Neural progenitor cell (in vitro differentiated cells): ENCODE results near the gene RFX6. TPM values are rescaled to one million over a fixed set of nuclear protein-coding genes. Genes with fewer than 3 reads are reported as not detected.

Experiments
- DNase-seq: peaks from one replicate; pipeline ENCODE4 v3.0.0-alpha.2; 2016; ENCODE audit warnings: low spot score
- H2AFZ ChIP-seq: fragments of 200-600 bp; sonication (generic); replicated peaks from 2 replicates; pipeline ENCODE4 v1.6.1; 2016; ENCODE audit warnings: antibody characterized with exemption
- H3F3A ChIP-seq: fragments of 200-600 bp; sonication (generic); 2 replicates; pipeline ENCODE4 v1.6.1; 2016; ENCODE audit warnings: antibody characterized with exemption, low read depth
- H3K27ac ChIP-seq: fragments of 200-600 bp; sonication (generic); 2 replicates; pipeline ENCODE4 v1.5.1; 2016; ENCODE audit warnings: mild to moderate bottlenecking
- H3K27me3 ChIP-seq: fragments of 200-600 bp; sonication (generic); 2 replicates; pipeline ENCODE4 v1.6.1; 2016; ENCODE audit warnings: mild to moderate bottlenecking, moderate library complexity
- H3K36me3 ChIP-seq: fragments of 200-600 bp; sonication (generic); 2 replicates; pipeline ENCODE4 v1.5.1; 2016
- H3K4me1 ChIP-seq: fragments of 200-600 bp; sonication (generic); 2 replicates; pipeline ENCODE4 v1.6.1; 2016; ENCODE audit warnings: mixed run types
- H3K4me2 ChIP-seq: fragments of 200-600 bp; sonication (generic); 2 replicates; pipeline ENCODE4 v1.6.1; 2016
- H3K4me3 ChIP-seq: fragments of 200-600 bp; sonication (generic); 2 replicates; pipeline ENCODE4 v1.5.1; 2016
- H3K79me2 ChIP-seq: fragments of 200-600 bp; sonication (generic); 2 replicates; pipeline ENCODE4 v1.6.1; 2016; ENCODE audit warnings: low read depth
- H3K9ac ChIP-seq: fragments of 200-600 bp; sonication (generic); 2 replicates; pipeline ENCODE4 v1.6.1; 2016
- H3K9me3 ChIP-seq: fragments of 200-600 bp; sonication (generic); 2 replicates; pipeline ENCODE4 v1.5.1; 2016; ENCODE audit warnings: low read depth
- H4K20me1 ChIP-seq: fragments of 200-600 bp; sonication (generic); 2 replicates; pipeline ENCODE4 v1.6.1; 2016; ENCODE audit warnings: low read depth
- H3K27ac Mint-ChIP-seq: 3 replicates; pipeline ENCODE4 v1.8.0; 2021; ENCODE audit warnings: mixed read lengths
- H3K27me3 Mint-ChIP-seq: 2 replicates; pipeline ENCODE4 v1.8.0; 2022; ENCODE audit warnings: low read depth, mild to moderate bottlenecking, inconsistent platforms, moderate library complexity, mixed read lengths; ENCODE audit not compliant: insufficient read depth
- H3K36me3 Mint-ChIP-seq: 3 replicates; pipeline ENCODE4 v1.8.0; 2021; ENCODE audit warnings: mixed read lengths
- H3K4me1 Mint-ChIP-seq: 3 replicates; pipeline ENCODE4 v1.8.0; 2021; ENCODE audit warnings: mixed read lengths
- H3K4me3 Mint-ChIP-seq: 3 replicates; pipeline ENCODE4 v1.8.0; 2021; ENCODE audit warnings: mild to moderate bottlenecking, moderate library complexity, mixed read lengths
- H3K9me3 Mint-ChIP-seq: 3 replicates; pipeline ENCODE4 v1.8.0; 2020; ENCODE audit warnings: mixed read lengths
- EZH2 ChIP-seq: fragments of 200-600 bp; sonication (generic); IDR thresholded peaks from 2 replicates; pipeline ENCODE4 v1.6.1; 2017; ENCODE audit warnings: antibody characterized with exemption, mild to moderate bottlenecking, moderate library complexity
- EZH2phosphoT487 ChIP-seq: fragments of 200-600 bp; sonication (generic); IDR thresholded peaks from 2 replicates; pipeline ENCODE4 v1.6.1; 2017; ENCODE audit warnings: antibody characterized with exemption
- total RNA-seq: library from RNA; depleted of rRNA; stranded (reverse); fragments of >200 nt; gene quantifications from 2 replicates; pipeline ENCODE4 v1.2.3, GENCODE V29; 2015; ENCODE audit warnings: low replicate concordance
- TF ChIP-seq, protein P1 (sequence below): fragments of 200-600 bp; sonication (generic); IDR thresholded peaks from 2 replicates; pipeline ENCODE4 v1.5.1; 2017; ENCODE audit warnings: antibody characterized with exemption, mild to moderate bottlenecking

RFX6 gene
- total RNA-seq, 1 donor from 2014 or later: not detected

DNA sequence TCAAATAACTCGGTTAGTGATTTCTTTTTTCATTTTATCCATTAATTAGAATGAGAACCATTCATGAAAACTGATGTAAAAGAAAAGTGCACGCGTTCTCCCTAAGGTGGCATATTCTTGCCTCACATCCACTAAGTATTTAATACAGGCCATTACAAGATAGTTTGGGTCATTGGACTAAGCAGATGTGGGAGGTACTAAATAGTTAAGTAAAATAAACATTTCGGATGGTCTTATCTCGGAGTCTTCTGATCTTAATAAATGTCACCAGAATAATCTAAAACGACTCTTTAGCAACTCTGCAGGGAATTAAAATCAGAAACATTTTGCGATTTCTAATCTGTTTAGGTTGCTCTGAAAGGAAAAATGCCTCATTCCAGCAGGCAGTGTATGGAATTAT, 78.7 kb downstream of the RFX6 start:
- Histone ChIP-seq H3K4me1 (no peaks in the 10 kb centered on the region), H3K9me3 (no peaks in the 10 kb centered on the region), H3K79me2 (no peaks in the 10 kb centered on the region), H3K4me3 (no peak overlapping the region), H3K27ac (no peak overlapping the region), H3K36me3 (no peaks in the 10 kb centered on the region), H3K27me3 (no peaks in the 10 kb centered on the region), H3K4me2 (no peak overlapping the region), H4K20me1 (no peaks in the 10 kb centered on the region), H3F3A (no peaks in the 10 kb centered on the region), H3K9ac (no peak overlapping the region), H2AFZ (no peak overlapping the region)
- H3K27ac Mint-ChIP-seq: no peak overlapping the region
- H3K27me3 Mint-ChIP-seq: peaks cover 2% of the 10 kb centered on the region
- H3K4me1 Mint-ChIP-seq: peaks cover 3% of the 10 kb centered on the region
- no peaks in the 10 kb centered on the region for H3K9me3 Mint-ChIP-seq
- TF ChIP-seq EZH2: no peak
- TF ChIP-seq EZH2phosphoT487: no peak
- TF ChIP-seq, protein P1, sequence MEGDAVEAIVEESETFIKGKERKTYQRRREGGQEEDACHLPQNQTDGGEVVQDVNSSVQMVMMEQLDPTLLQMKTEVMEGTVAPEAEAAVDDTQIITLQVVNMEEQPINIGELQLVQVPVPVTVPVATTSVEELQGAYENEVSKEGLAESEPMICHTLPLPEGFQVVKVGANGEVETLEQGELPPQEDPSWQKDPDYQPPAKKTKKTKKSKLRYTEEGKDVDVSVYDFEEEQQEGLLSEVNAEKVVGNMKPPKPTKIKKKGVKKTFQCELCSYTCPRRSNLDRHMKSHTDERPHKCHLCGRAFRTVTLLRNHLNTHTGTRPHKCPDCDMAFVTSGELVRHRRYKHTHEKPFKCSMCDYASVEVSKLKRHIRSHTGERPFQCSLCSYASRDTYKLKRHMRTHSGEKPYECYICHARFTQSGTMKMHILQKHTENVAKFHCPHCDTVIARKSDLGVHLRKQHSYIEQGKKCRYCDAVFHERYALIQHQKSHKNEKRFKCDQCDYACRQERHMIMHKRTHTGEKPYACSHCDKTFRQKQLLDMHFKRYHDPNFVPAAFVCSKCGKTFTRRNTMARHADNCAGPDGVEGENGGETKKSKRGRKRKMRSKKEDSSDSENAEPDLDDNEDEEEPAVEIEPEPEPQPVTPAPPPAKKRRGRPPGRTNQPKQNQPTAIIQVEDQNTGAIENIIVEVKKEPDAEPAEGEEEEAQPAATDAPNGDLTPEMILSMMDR: no peak
- DNase-seq: no peak
- H3K4me3 Mint-ChIP-seq: no peak overlapping the region
- no peaks in the 10 kb centered on the region for H3K36me3 Mint-ChIP-seq

DNA sequence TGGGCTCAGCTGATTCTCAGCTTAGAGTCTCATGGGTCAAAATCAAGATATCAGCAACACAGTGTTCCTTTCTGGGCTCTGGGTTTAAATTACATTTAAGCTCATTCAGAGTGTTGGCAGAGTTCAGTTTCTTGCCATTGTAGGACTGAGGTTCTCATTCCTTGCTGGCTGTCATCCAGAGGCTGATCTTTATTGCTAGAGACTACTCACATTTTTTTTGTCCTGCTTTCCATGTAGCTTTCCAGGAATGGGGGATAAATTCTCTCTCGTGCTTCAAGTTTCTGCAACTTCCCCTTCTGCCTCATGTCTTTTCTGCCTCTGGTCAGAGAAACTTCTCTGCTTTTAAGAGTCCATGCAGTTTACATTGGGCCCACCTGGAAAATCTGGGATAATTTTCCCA, 86.9 kb downstream of the RFX6 start:
- H3K9ac ChIP-seq: no peak overlapping the region
- H3K27me3 Mint-ChIP-seq: peaks cover 6% of the 10 kb centered on the region
- H3K4me1 Mint-ChIP-seq: no peaks in the 10 kb centered on the region
- no peaks in the 10 kb centered on the region for H3F3A ChIP-seq
- H3K36me3 ChIP-seq: no peaks in the 10 kb centered on the region
- DNase-seq: no peak
- no peaks in the 10 kb centered on the region for H3K9me3 Mint-ChIP-seq
- H3K27me3 ChIP-seq: no peaks in the 10 kb centered on the region
- H2AFZ ChIP-seq: no peak overlapping the region
- H3K4me1 ChIP-seq: no peaks in the 10 kb centered on the region
- H4K20me1 ChIP-seq: no peaks in the 10 kb centered on the region
- no peaks in the 10 kb centered on the region for H3K79me2 ChIP-seq
- H3K4me2 ChIP-seq: no peak overlapping the region
- no peak overlapping the region for H3K27ac ChIP-seq
- H3K36me3 Mint-ChIP-seq: no peaks in the 10 kb centered on the region
- no peak for TF ChIP-seq EZH2
- no peak for TF ChIP-seq EZH2phosphoT487
- TF ChIP-seq, protein P1: no peak
- H3K27ac Mint-ChIP-seq: no peak overlapping the region
- no peak overlapping the region for H3K4me3 ChIP-seq
- no peaks in the 10 kb centered on the region for H3K9me3 ChIP-seq
- H3K4me3 Mint-ChIP-seq: no peak overlapping the region

- H3K4me2 ChIP-seq: no peak overlapping the region
- no peaks in the 10 kb centered on the region for H3F3A ChIP-seq
- Mint-ChIP-seq H3K27me3 (peaks cover 5% of the 10 kb centered on the region), H3K27ac (no peak overlapping the region), H3K4me3 (no peak overlapping the region), H3K9me3 (no peaks in the 10 kb centered on the region), H3K4me1 (no peaks in the 10 kb centered on the region), H3K36me3 (no peaks in the 10 kb centered on the region)
- no peaks in the 10 kb centered on the region for H3K4me1 ChIP-seq
- no peaks in the 10 kb centered on the region for H3K9me3 ChIP-seq
- H3K27me3 ChIP-seq: peaks cover 6% of the 10 kb centered on the region
- no peak overlapping the region for H3K4me3 ChIP-seq
- no peaks in the 10 kb centered on the region for H3K79me2 ChIP-seq
- H2AFZ ChIP-seq: no peak overlapping the region
- TF ChIP-seq EZH2 (no peak), EZH2phosphoT487 (no peak)
- TF ChIP-seq, protein P1: no peak
- H3K9ac ChIP-seq: no peak overlapping the region
- H4K20me1 ChIP-seq: no peaks in the 10 kb centered on the region
- no peak overlapping the region for H3K27ac ChIP-seq
- no peak for DNase-seq
- H3K36me3 ChIP-seq: no peaks in the 10 kb centered on the region
Measured at GRCh38 chr6:116966675-116967576, 89.9 kb downstream of the RFX6 start.
